DMS 273 (cell line): ENCODE results near the gene NPY4R.
"Not testable (repeated sequence)": the region's sequence is repeated elsewhere in the genome, so short reads cannot be mapped to it uniquely, and the experiment has no call there.

Source experiments
- DNase-seq: peaks from one replicate; lab custom pipeline; 2025; ENCODE audit not compliant: unreplicated experiment; lab: John Stamatoyannopoulos, UW

NPY4R gene

GRCh38 chr10:46457071-46457470, 8.7 kb downstream of the NPY4R start:
- DNase-seq: not testable (repeated sequence)

- not testable (repeated sequence) for DNase-seq
Measured at GRCh38 chr10:46455992-46456391, 9.8 kb downstream of the NPY4R start.

GRCh38 chr10:46451365-46451764, 14.4 kb downstream of the NPY4R start:
- DNase-seq: not testable (repeated sequence)

- DNase-seq: not testable (repeated sequence)
Measured at GRCh38 chr10:46450829-46451228, 14.9 kb downstream of the NPY4R start.

GRCh38 chr10:46447439-46447838, 18.3 kb downstream of the NPY4R start:
- DNase-seq: not testable (repeated sequence)

GRCh38 chr10:46445389-46446122, 20.2 kb downstream of the NPY4R start:
- not testable (repeated sequence) for DNase-seq

GRCh38 chr10:46443422-46443821, 22.3 kb downstream of the NPY4R start:
- DNase-seq: not testable (repeated sequence)

GRCh38 chr10:46442706-46443275, 23.0 kb downstream of the NPY4R start:
- not testable (repeated sequence) for DNase-seq

- DNase-seq: not testable (repeated sequence)
Measured at GRCh38 chr10:46441837-46442278, 23.9 kb downstream of the NPY4R start.

GRCh38 chr10:46440942-46441341, 24.8 kb downstream of the NPY4R start:
- DNase-seq: not testable (repeated sequence)

- DNase-seq: not testable (repeated sequence)
Measured at GRCh38 chr10:46423550-46423949, 42.2 kb downstream of the NPY4R start.

- DNase-seq: not testable (repeated sequence)
Measured at GRCh38 chr10:46419570-46420379, 46.0 kb downstream of the NPY4R start.

- DNase-seq: not testable (repeated sequence)
Measured at GRCh38 chr10:46418283-46418682, 47.5 kb downstream of the NPY4R start.

GRCh38 chr10:46415291-46415690, 50.5 kb downstream of the NPY4R start:
- DNase-seq: not testable (repeated sequence)

GRCh38 chr10:46412665-46413064, 53.1 kb downstream of the NPY4R start:
- DNase-seq: not testable (repeated sequence)

GRCh38 chr10:46411123-46411522, 54.6 kb downstream of the NPY4R start:
- not testable (repeated sequence) for DNase-seq
